ENCODE results near the gene CCDC110.

The CCDC110 gene

DNA sequence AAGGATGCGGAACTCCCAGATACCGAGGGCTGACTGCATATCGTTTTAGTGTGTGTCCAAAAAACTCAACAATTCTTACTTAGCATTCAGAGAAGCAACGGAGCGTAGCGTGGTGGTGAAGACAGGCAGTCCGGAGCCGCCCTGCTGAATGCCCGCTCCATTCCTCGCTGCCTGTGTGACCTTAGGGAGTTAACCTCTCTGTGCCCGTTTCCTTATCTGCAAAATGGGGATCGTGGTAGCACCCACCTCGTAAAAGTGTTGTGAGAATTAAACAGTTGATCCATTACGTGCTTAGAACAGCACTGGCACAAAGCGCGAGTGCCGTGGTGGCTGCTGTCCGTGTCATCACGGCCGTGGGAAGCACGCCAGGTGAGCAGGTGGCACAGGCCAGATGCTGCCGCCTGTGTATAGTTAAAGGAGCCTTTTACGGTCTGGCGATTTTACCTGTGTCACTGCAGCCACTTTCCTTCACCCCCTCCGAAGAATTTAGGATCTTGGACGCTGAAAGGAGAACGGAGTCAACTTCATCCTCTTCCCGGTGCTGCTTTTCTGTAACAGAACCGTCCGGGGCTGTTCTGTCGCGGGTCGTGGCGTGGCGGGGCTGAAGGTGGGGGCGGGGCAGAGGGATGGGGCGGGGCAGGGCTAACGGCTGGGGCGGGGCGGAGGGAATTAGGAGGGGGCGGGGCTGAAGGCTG is 885 bp downstream of the CCDC110 start:
- peak; percentile 4 for DNase-seq

GRCh38 chr4:185469580-185470154 is 1.9 kb downstream of the CCDC110 start:
- no peak for DNase-seq

DNA sequence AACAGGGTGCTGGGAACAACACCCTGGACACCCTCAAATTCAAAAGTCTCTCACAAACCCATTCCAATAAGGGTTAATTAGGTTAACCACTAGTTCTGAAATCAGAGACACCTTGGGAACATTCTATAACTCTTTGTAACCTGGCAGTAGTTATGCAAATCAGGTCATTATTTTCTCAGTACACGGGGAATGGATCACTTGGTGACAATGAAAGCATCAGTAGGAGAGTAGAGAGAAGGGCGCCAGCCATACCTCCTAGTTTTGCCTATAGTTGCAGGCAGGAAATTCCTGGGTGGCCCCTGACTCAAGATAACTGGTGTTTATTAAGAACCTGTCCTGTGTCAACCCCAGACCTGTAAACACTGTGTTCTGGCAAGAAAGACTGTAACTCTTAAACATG is 2.5 kb downstream of the CCDC110 start:
- no peak for DNase-seq

DNA sequence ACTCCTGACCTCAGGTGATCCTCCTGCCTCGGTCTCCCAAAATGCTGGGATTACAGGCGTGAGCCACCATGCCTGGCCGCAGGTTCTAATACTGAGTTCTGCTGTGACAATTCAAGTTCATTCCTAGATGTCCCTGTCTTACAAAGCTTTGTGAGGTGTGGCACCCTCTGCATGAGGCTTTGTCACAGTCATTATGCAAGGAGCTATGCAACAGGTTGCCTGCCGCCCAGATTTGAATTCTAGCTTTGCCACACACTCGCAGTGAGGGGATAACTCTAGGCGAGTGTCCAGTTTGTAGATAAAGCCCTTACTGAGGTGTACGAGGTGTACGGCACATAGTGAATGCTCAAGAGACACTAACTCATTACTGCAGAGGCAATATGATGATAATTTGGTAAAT is 3.5 kb downstream of the CCDC110 start:
- no peak for DNase-seq

DNA sequence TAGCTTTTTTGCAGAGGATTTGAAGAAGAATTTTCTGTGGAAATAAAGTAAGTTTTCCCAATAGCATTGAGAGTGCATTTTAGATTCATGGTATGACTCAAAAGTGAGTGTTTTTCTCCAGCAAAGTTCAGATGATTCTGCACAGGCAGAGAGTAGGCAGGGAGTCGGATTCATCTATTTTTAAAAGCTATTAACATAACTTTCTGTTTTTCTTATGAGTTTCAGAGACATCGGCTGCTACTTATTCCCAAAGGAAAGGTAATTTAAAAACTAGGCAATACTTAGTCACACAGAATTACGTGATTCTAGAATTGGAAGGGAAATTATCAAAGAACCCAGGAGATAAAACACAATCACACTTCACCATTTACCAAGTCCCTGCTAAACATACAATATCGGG is 4.4 kb downstream of the CCDC110 start:
- DNase-seq = no peak

DNA sequence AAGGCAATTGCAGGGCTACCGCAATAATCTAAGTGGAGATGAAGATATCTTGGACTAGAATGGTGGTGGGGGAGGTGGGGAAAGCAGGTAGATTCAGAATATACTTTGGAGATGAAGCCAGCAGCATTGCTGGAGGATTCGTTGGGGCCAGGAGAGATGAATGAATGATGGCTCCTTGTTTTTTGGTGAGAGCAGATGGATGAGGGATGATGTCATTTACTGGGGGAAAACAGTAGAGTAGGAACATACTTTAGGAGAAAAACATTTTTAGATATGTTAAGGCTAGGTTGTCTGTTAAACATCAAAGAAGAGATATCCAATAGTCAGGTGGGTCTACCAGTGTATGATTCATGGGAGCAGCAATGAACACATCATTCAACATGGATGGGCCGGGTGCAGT is 5.8 kb downstream of the CCDC110 start:
- no peak for DNase-seq

DNA sequence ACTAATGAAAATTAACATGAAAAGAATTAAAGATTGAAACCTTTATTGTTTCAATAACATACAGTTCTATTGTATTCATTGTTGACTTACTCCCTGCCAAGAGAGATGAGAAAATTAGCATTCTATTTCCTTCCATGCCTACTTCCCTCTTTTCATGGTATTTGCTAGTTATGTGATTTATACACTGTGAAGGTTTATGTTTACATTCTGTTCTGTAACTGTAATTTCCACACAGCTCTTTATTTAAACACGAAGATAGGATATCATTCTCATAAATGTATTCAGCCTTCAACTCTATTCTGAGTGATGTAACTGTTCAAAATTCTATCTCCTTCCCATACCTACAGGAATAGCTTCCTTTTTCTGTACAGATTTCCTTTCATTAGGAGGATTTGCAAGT is 6.6 kb downstream of the CCDC110 start:
- DNase-seq = no peak

- no peak for DNase-seq
Observed at GRCh38 chr4:185464183-185464582, 7.3 kb downstream of the CCDC110 start.

DNA sequence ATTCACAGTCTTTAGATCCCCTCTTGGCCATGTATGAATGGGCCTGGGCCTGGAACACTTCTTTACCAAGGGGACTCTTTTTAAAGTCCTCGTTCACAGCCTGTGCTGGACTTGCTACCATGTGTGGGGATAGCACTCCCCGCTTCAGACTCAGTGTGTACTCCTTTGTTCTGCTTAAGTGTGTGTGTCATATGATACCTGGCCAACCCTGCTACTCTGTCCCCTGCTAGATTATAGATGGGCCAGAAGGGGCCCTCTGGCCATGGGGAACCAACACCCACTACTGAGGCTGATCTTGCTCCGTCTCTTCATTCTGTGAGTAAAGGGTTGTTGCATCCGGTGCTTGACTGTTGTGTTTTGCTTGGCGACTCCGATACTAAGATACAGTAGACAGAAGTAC is 8.0 kb downstream of the CCDC110 start:
- no peak for DNase-seq

DNA sequence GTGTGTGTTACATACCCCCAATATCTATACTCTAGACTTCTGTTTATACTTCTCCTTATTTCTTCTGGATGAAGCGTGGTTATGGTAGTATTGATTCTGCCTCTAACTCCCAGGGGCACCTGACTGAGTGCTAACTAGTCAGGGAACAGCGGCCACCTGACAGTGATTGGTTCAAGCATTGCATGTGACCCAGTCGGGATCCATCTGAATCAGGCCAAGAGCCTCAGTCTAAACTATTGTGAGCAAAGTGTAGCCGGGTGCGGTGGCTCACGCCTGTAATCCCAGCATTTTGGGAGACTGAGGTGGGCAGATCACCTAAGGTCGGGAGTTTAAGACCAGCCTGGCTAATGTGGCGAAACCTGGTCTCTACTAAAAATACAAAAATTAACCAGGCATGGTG is 10.0 kb downstream of the CCDC110 start:
- no peak for DNase-seq

GRCh38 chr4:185457136-185457535 is 14.4 kb downstream of the CCDC110 start:
- DNase-seq = no peak

GRCh38 chr4:185456131-185456530 is 15.4 kb downstream of the CCDC110 start:
- no peak for DNase-seq

- no peak for DNase-seq
Observed at GRCh38 chr4:185445209-185445608, 26.3 kb downstream of the CCDC110 start.

DNA sequence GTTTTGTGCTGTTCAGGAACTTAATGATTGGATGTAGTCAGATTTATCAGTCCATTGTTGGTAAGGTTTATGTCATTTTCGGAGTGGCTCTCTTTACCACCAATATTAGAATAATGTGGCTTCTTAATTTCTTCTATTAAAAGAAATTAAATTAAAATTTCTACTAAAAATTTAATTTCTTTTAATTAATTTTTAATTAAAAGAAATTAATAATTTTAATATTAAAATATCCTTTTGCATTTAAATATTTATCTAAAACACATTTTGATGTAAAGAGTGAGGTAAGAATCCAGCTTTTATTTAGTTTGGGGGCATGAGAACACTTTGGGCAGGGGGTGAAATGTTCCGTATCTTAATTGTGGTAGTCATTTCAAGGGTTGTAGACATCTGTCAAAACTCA is 30.1 kb downstream of the CCDC110 start:
- DNase-seq = no peak

- DNase-seq = no peak
Observed at GRCh38 chr4:185437809-185438208, 33.7 kb downstream of the CCDC110 start.

DNA sequence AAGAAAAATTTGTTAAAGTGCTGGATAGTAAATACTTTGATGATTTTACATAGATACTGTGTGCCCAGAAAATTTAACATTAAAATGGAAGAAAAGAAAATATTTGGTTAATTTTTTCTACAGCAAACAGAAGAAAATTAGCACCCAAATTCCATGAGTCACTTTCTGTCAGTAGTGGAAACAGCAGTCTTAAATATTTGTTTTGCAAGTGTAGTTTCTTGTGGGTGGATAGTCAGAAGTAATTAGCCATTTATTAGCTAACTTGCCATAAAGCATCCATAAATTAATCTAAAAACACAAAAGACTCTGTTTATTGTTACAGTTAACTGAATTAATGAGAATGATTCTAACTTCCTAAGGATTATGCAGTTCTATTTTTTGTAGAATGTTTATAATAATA is 36.1 kb downstream of the CCDC110 start:
- DNase-seq = no peak

DNA sequence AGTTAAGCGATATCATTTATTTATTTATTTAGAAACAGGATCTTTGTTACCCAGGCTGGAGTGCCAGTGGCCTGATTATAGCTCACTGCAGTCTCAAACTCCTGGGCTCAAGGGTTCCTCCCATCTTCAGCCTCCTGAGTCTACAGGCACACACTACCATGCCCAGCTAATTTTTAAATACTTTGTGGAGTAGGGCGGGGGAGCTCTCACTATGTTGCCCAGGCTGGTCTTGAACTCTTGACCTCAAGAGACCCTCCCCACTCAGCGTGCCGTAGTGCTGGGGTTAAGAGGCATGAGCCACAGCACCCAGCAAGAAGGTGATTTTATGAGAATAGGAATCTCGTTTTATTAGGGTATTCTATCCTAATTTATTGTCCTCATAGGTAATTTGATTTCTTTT is 41.9 kb downstream of the CCDC110 start:
- DNase-seq = no peak

DNA sequence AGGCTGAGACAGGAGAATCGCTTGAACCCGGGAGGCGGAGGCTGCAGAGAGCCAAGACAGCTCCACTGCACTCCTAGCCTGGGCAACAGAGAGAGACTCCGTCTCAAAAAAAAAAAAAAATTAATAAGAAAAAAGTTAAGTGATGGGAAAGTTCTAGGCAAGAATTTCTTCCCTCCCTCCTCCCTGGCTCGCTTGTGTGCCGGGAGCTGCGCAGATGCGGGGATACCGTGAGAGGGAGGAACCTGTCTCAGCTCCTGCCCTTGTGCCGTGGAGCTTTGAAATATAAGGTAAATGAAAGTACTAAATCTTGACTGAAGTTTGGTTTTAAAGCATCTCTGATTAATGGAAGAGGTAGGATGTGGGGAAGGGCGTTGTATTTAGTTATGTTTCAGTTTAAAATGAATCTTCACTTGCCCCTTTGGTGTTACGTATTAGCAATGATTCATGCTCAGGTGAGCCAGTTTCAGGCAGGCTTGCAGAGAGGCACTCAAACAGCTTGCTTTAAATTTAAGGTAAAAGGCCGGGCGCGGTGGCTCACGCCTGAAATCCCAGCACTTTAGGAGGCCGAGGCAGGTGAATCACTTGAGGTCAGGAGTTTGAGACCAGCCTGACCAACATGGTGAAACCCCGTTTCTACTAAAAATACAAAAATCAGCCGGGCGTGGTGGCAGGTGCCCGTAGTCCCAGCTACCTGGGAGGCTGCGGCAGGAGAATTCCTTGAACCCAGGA is 44.4 kb downstream of the CCDC110 start:
- no peak for DNase-seq

- peak; percentile 87 for DNase-seq
Observed at GRCh38 chr4:185425647-185426352, 45.7 kb downstream of the CCDC110 start, which contains the start of gene UFSP2. Gene UFSP2 (minus strand): TSS chr4:185425964. CDS start chr4:185425868, 96 bp downstream.

DNA sequence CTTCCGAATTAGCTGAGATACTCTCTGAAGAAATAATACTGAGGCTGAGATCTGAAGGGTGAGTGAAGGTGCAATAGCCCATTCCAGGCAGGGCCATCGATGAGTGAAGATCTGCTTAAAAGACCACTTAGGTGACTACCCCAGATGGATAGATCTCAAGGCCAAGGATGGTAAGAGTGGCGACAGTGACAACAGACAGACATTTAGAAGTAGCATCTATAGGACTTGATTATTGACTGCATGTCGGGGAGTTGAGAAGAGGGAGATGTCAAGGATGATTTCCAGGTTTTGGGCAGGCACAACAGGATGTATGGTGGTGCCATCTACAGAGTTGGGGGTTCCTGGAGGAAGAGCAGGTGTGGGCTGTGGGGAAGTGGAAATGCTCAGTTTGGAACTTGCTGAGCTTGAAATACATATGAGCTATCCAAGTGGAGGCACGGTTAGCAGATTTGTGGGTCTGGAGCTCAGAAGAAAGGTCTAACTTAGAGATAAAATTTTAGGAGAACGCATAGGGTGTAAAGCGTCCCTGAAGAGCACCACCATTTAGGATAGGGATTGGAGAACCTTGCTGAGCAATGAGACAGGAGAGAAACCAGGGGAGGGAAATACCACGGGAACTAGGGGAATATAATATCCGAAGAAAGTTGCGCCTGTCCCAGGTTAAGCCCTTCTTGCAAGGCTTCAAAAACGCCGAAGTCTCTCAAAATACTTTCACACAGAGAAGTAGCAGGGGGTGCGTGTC is 46.5 kb downstream of the CCDC110 start:
- DNase-seq = no peak

DNA sequence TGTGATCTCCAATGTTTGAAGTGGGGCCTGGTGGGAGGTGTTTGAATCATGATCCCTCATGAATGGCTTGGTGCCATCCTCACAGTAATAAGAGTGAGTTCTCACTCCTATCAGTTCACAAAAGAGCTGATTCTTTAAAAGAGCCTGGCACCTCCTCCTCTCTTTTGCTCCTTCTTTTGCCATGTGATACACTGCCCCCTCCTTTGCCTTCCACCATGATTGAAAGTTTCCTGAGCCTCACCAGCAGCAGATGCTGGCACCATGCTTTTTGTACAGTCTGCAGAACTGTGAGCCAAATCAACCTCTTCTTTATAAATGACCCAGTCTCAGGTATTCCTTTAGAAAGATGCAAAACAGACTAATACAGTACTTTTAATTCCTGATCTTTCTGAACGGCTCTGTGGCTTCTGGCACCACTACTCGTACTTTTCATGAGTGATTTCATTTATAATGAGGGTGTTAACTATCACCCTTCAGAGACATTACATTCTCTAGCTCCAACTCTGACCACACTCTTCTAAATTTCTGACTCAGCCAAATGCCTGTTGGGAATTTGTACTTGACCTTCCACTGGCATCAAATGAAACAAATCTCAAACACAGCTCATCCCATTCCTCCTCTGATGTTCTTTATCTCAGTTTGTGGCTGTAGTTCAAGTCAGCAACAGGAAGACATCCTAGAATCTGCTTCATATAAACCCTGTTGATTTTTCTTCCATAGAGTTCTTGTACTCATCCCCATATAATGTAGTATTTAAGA is 50.0 kb downstream of the CCDC110 start:
- no peak for DNase-seq

DNA sequence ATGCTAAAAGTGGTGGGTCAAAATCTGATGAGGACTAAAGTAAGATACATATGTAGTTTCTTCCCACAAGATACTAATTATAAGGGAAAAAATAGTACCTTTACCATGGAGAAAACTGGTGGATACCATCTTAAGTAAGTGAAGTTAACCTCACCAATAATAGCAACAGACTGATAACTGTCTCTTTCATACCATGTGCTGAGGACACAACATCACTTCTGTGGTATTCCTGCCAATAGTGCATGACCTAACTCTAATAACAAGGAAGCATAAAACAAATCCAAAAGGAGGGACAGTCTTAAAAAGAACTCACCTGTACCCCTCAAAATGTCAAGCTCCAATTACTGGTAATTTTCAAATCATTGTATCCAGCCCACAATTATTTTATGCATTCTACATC is 54.6 kb downstream of the CCDC110 start:
- DNase-seq = no peak

Measured in T-helper 9 cell (primary cell).